Jurkat, Clone E6-1 (cell line): ENCODE measurements around the gene LMTK2.
A peak's percentile ranks its signal among the peaks of the same experiment; 100 is the strongest.

Experiments used
- DNase-seq: peaks from one replicate; pipeline ENCODE4 v3.0.0-alpha.2; 2011; ENCODE audit warnings: low read depth, low spot score
- H3K4me3 ChIP-seq: 2 replicates; pipeline ENCODE4 v1.5.1; 2011; ENCODE audit warnings: mild to moderate bottlenecking, low read length, control low read depth, moderate library complexity

Gene LMTK2

DNA sequence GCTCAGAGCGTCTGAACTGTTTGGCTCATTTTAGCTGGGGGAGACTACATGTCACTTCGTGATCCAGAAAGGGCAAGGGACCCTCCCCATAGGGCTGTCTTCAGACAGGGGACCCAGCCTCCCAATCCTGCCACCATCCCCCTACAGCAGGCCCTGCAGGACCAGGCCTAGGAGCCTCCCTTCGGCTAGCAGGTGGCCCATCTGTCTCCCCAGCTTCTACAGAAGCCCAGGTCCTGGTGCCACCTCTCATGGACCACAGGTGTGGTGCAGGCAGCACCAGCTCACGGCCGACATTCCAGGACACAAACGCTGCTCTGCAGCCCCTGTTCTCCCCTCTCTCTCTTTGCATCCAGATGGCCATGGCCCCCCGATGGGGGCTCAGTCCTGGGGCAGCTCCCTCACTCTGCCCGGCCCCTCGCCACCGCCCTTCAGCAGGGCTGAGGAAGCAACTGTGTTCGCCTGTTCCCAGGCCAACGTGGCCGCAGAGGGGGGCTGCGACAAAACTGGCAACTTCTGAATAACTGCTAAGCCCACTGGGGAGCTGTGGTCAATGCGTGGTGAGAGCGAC is 135.1 kb downstream of the LMTK2 start:
- H3K4me3 ChIP-seq = no peak overlapping the region
- DNase-seq = no peak

DNA sequence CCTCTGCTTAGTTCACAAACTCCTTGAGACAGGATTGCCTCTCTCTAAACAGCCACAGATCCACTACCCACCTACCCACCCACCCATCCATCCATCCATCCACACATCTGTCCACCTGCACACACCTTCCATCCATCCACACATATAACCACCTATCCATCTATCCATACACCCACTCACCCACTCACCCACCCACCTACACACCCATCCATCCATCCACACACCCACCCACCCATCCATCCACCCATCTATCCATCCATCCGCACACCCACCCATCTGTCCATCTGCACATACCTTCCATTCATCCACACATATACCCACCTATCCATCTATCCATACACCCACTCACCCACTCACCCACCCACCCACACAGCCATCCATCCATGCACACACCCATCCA is 135.7 kb downstream of the LMTK2 start:
- no peak overlapping the region for H3K4me3 ChIP-seq
- no peak for DNase-seq

DNA sequence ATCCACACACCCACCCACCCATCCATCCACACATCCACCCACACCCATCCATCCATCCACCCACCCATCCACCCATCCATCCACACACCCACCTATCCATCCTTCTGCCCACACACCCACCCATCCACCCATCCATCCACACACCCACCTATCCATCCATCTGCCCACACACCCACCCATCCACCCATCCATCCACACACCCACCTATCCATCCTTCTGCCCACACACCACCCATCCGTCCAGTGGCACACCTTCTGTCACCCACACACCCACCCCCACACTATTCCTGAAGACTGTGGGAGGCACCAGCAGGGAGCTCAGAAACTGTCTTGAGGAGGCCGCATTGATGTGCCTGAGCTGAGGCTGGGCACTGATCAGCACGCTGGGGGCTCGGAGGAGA is 136.3 kb downstream of the LMTK2 start:
- DNase-seq = no peak
- H3K4me3 ChIP-seq = no peak overlapping the region

DNA sequence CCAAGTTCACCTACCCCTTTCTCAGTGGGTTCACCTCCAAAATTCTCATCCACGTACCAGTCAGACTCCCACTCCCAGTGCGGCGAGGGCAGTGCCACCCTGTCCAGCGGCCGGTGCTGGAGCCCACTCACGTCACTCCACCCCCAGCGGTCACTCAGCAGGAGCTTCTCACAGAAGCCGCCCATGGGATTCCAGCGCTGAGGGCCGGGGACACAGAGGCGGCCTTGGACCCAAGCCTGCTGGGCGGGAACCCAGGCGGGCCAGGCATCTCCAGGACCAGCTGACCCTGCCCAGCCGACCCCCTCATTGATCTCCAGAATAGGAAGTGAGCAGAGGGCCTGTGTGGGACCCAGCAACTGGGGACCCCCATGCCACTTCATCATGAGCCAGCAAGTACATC is 138.2 kb downstream of the LMTK2 start:
- DNase-seq = no peak
- no peak overlapping the region for H3K4me3 ChIP-seq

DNA sequence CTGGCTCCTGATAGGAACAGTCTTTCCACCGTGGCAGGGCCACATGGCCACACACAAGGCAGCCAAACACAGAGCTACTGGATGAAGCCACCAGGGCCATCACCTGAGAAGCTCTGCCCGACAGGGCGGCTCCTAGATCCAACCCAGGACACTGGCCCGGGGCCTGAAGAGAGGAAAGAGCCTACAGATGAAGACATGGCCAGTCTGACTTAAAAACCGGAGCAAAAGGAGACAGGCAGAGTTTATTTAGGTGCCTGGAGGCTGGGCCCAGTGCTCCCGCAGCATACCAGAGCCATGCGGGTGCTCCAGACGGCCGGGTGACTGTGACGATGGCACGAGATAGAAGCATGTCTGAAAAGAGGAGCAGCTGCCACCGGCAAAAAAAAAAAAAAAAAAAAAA is 141.5 kb downstream of the LMTK2 start:
- DNase-seq = no peak
- H3K4me3 ChIP-seq = no peak overlapping the region

DNA sequence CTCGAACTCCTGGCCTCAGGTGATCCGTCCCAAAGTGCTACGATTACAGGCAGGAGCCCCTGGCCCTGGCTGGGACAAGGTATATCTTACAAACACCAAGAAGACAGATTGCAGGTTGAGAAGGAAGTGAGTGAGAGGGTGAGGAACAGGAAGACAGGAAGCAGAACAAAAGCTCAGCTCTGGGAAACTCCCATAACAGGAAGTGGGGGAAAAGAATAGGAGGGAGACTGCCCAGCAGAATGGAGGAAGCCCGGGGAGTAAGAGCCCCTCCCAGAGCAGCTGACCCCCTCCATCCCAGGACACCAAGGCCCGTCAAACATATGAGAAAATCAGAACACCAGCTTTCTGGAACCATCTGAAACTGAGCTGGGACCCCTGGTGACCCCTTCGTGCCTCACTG is 142.4 kb downstream of the LMTK2 start:
- no peak overlapping the region for H3K4me3 ChIP-seq
- DNase-seq = no peak

DNA sequence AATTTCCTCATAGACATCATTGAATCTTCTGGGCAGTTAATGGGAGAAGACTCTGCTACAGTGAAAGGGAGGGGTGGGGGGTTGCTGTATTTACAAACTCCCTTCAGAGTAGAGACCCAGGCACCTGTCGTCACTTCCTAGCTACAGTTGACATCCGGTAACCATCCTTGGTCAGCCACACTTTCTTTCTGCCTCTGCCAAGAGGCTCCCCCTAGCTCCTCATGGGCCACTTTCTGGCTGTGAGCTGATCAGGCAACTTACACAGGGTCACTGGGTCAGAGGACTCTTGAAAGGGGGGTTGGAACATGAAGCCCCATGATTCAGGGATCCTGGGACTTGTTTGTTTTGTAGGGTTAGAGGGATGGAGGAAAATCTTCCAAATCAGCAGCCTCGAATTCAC is 144.1 kb downstream of the LMTK2 start:
- DNase-seq = peak; percentile 67
- H3K4me3 ChIP-seq = peak overlapping the region; percentile 87

DNA sequence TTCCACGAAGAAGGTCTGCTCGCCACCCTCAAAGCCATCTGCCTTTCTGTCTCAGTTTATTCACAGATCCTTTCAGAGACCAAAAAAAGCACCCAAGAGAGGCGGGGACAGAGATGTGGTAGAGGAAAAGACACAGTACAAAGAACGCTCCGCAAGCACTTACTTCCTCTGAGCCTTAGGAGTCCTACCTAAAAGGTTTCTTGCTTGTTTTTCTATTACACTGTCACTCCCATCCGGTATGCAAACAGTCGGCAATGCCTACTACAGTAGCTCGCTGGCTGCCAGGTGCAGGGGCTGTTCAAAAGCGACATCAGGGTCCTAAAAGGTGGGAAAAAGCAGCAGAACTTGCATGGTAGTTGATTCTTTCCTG is 144.6 kb downstream of the LMTK2 start:
- peak; percentile 56 for DNase-seq
- H3K4me3 ChIP-seq = peak overlapping the region; percentile 87

DNA sequence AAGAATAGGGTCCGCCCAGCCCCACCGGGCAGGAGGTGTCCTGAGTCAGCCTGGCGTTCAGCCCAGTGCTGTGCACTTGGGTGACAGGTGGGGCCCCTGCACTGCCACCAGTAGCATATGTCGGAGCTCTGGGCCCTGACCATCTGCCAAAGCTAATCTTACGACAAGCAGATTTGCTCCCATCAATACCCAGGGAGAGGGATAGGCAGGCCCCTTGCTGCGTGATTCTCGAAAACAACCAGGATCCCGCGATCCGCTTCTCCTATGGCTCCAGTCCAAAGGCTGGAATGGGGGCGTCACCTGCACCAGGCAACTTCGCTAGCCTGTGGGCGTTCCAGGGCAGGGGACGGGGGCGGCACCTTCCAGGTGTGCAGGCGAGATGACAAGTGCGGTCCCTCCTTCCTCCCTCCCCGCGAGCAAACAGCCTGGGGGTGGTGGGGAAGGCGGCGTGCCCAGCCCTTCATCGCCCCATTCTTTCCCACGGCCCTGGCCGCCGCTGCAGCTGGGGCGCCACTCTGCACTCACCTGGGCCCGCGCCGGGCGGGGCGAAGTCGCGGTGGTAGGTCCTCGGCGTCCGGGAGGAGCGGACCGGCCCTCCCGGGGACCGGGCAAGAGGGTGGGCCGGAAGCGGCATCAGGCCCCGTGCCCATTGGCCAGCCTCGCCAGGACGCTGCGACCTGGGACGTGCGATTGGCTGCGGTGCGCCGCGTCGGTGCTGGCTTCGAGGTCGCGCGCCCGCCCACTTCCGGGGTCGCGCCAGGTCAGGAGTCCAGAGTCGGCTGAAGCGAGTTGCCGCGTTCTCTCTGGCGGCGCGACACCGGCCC is 145.2 kb downstream of the LMTK2 start, which contains the start of gene TECPR1:
TSS of gene TECPR1 (minus strand) at position 632 of the 824 bp plus-strand sequence. CDS start 6,086 bp downstream, outside the sequence.
- DNase-seq = peak; percentile 70

DNA sequence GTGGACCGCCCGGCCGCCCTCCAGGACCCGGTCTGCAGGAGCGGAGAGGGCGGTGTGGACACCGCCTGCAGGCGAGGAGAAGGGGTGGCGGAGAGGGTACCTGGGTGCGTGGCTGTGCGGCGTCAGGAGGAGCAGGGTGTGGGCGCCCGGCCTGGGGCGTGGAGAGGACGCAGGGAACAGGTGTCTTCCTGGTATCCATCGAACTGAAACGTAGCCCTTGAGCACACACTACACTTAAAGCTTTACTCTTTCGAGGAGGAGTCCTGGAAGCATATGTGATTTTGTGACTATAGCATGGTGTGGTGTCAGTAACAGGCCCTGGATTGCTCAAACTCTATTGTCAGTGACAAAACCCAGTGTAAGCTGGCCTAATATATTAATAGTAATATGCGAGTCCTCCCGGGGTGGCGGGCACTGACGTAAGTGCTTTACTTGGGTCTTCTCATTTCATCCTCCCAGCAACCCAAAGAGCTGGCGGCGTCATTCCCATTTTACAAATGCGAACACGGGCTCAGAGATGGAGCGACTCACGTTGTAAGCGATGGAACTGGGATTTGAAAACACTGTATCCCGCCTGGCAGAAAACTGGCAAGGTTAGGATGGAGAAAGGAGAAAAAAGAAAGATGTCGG is 145.9 kb downstream of the LMTK2 start:
- H3K4me3 ChIP-seq = peak overlapping the region; percentile 87
- DNase-seq = no peak

More for the DNA sequence above, 145.2 kb downstream of the LMTK2 start, which contains the start of gene TECPR1:
- H3K4me3 ChIP-seq = peak within 1 kb of the TSS; percentile 87

DNA sequence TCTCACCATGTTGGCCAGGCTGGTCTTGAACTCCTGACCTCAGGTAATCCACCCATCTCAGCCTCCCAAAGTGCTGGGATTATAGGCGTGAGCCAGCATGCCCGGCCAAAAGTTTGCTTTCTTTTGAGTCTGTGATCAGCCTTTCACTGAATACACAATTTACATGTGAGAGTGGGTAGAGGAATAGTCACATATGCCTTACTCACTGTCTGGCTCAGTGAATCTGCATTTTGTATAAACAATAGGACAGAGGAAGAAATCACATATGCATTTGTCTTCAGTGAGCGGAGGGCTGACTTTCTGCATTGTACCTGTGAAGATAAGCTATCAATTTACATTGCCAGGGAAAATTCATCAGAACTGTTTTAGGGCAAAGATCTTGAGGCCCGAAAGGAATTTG is 147.9 kb downstream of the LMTK2 start:
- DNase-seq = no peak
- H3K4me3 ChIP-seq = no peak overlapping the region

DNA sequence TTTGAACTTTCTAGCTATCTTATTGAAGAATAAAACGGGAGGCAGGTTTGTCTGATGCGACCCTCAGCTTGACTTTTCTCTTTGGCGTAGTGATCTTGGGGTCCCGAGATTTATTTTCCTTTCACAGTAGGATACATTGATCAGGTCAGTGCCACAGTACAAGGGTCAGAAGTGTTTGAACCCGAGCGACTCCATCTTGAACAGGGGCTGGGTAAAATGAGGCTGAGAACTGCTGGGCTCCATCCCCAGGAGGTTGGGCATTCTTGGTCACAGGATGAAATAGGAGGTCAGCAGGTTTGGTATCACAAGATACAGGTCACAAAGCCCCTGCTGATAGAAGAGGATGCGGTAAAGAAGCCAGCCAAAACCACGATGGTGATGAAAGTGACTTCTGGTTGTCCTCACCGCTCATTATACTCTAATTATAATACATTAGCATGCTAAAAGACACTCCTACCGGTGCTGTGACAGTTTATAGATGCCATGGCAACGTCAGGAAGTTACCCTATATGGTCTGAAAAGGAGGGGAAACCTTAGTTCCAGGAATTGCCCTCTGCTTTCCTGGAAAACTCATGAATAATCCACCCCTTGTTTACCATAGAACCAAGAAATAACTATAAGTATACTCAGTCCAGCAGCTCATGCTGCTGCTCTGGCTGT is 148.4 kb downstream of the LMTK2 start:
- no peak overlapping the region for H3K4me3 ChIP-seq
- no peak for DNase-seq

DNA sequence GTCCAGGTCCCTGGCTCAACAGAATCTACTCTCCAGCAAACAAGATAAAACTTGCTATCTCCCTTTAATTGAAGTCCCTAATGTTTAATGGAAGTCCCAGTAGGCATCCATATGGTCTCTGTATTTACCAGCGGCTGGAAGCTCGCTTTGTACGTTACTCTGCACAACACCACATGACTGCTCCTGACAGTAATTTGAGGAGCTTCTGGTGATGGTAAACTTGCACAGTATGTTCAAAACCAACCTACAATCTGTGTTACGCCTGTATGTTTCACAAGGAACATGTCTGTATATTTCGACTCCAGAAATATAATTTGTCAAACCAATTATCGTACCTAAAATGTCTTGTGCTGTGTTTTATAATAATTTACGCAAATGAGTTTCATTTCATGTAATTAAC is 149.8 kb downstream of the LMTK2 start:
- no peak for DNase-seq
- H3K4me3 ChIP-seq = no peak overlapping the region

DNA sequence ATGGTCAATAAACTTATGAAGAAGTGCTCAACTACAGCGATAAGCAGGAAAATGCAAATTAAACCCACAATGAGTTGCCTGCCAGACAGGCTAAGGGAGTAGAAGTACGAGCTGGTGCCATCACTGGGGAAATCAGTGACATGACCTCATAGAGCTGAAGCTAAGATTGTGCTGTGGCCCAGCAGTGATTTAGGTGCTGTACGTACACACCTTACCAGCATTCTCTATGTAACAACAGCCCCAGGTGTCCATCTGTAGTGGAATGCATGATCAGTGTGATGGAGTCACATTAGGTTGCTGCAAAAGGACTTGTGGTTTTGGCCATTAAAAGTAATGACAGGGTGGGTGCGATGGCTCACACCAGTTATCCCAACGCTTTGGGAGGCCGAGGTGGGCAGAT is 151.0 kb downstream of the LMTK2 start:
- no peak overlapping the region for H3K4me3 ChIP-seq
- no peak for DNase-seq
